Measurements from ENCODE around the gene UBE2L3.

GRCh38 chr22:21666786-21667185, 99.3 kb downstream of the UBE2L3 start:
- TF ChIP-seq GABPA (IDR thresholded peaks at IDR 0.05; ENCODE audit: low read depth) (no peak), CTCF (IDR thresholded peaks at IDR 0.05) (no peak), POLR2AphosphoS5 (IDR thresholded peaks at IDR 0.05; ENCODE audit: low read depth, low read length) (no peak), TCF12 (IDR thresholded peaks at IDR 0.05) (no peak), CHD2 (IDR thresholded peaks at IDR 0.05; ENCODE audit: low read length, partially characterized antibody) (no peak), MXI1 (IDR thresholded peaks at IDR 0.05; ENCODE audit: low read depth, low read length) (no peak), TAF1 (IDR thresholded peaks at IDR 0.05; ENCODE audit: borderline replicate concordance, low read depth, low read length) (no peak), IRF3 (IDR thresholded peaks at IDR 0.05; ENCODE audit: low read depth, low read length) (no peak), SMC3 (IDR thresholded peaks at IDR 0.05; ENCODE audit: low read depth, low read length) (no peak), RFX5 (IDR thresholded peaks at IDR 0.05; ENCODE audit: low read length) (no peak)
